Neural cell (in vitro differentiated cells): Measurements from ENCODE around the gene ADGRB2. TPM values are rescaled to one million over a fixed set of nuclear protein-coding genes. Genes with fewer than 3 reads are reported as not detected.

Source experiments
- H2AFZ ChIP-seq: fragments of 200-600, 300-800 bp; sonication (generic), shearing (Covaris generic); 2 replicates; pipeline ENCODE4 v1.6.0; 2014; ENCODE audit warnings: low read depth, mild to moderate bottlenecking, antibody characterized with exemption, low read length, moderate library complexity
- H3F3A ChIP-seq: fragments of 200-600 bp; shearing (Covaris generic); 2 replicates; pipeline ENCODE4 v1.6.1; 2016; ENCODE audit warnings: mild to moderate bottlenecking, moderate library complexity, mixed read lengths, antibody characterized with exemption, low read length; ENCODE audit not compliant: insufficient read depth, poor library complexity, severe bottlenecking
- H3K27ac ChIP-seq: fragments of 200-600, 300-800 bp; sonication (generic), shearing (Covaris generic); 2 replicates; pipeline ENCODE4 v1.5.1; 2014; ENCODE audit warnings: mild to moderate bottlenecking, low read length, moderate library complexity
- H3K27me3 ChIP-seq: fragments of 300-800, 200-600 bp; sonication (generic), shearing (Covaris generic); 2 replicates; pipeline ENCODE4 v1.6.0; 2014; ENCODE audit warnings: mild to moderate bottlenecking, low read depth, low read length, moderate library complexity; ENCODE audit not compliant: insufficient read depth
- H3K36me3 ChIP-seq: fragments of 300-800, 200-600 bp; sonication (generic), shearing (Covaris generic); 2 replicates; pipeline ENCODE4 v1.5.1; 2014; ENCODE audit warnings: mild to moderate bottlenecking, antibody characterized with exemption, low read length, moderate library complexity; ENCODE audit not compliant: insufficient read depth
- H3K4me2 ChIP-seq: fragments of 300-800, 200-600 bp; sonication (generic), shearing (Covaris generic); 2 replicates; pipeline ENCODE4 v1.6.0; 2014; ENCODE audit warnings: mild to moderate bottlenecking, low read length
- H3K4me3 ChIP-seq: fragments of 300-800, 200-600 bp; sonication (generic), shearing (Covaris generic); 2 replicates; pipeline ENCODE4 v1.5.1; 2014; ENCODE audit warnings: mild to moderate bottlenecking, low read length, moderate library complexity
- H3K79me2 ChIP-seq: fragments of 200-600 bp; shearing (Covaris generic); replicated peaks from 2 replicates; pipeline ENCODE4 v1.6.0; 2014; ENCODE audit warnings: mild to moderate bottlenecking, low read length, moderate library complexity; ENCODE audit not compliant: insufficient read depth
- H3K9ac ChIP-seq: fragments of 300-800, 200-600 bp; sonication (generic), shearing (Covaris generic); 2 replicates; pipeline ENCODE4 v1.6.1; 2016; ENCODE audit warnings: mild to moderate bottlenecking, low read length, mixed read lengths
- H3K9me2 ChIP-seq: fragments of 200-600 bp; shearing (Covaris generic); 2 replicates; pipeline ENCODE4 v1.6.1; 2016; ENCODE audit warnings: mild to moderate bottlenecking, low read length, mixed read lengths; ENCODE audit not compliant: insufficient read depth
- H3K9me3 ChIP-seq: fragments of 200-600, 300-800 bp; sonication (generic), shearing (Covaris generic); 2 replicates; pipeline ENCODE4 v1.6.1; 2016; ENCODE audit warnings: mild to moderate bottlenecking, mixed run types, low read length, moderate library complexity, mixed read lengths
- H4K20me1 ChIP-seq: fragments of 200-600 bp; shearing (Covaris generic); 2 replicates; pipeline ENCODE4 v1.6.1; 2016; ENCODE audit warnings: mild to moderate bottlenecking, mixed run types; ENCODE audit not compliant: insufficient read depth
- CTCF ChIP-seq: fragments of 450-650 bp; IDR thresholded peaks from 2 replicates; pipeline ENCODE4 v1.5.1; 2014; ENCODE audit warnings: antibody characterized with exemption, mild to moderate bottlenecking, moderate library complexity; ENCODE audit not compliant: poor library complexity, severe bottlenecking
- EP300 ChIP-seq: fragments of 450-650 bp; conservative IDR thresholded peaks from 2 replicates; pipeline ENCODE4 v1.6.1; 2014; ENCODE audit warnings: antibody characterized with exemption, mild to moderate bottlenecking, moderate library complexity; ENCODE audit not compliant: poor library complexity, severe bottlenecking
- EZH2 ChIP-seq: fragments of 200-600, 300-800 bp; shearing (Covaris generic), sonication (generic); IDR thresholded peaks from 2 replicates; pipeline ENCODE4 v1.6.1; 2014; ENCODE audit warnings: antibody characterized with exemption, low read length, borderline replicate concordance, mild to moderate bottlenecking; ENCODE audit not compliant: insufficient read depth, poor library complexity, severe bottlenecking
- MXI1 ChIP-seq: fragments of 450-650 bp; conservative IDR thresholded peaks from 2 replicates; pipeline ENCODE4 v1.6.1; 2014; ENCODE audit warnings: antibody characterized with exemption, mild to moderate bottlenecking; ENCODE audit not compliant: poor library complexity, severe bottlenecking
- POLR2AphosphoS5 ChIP-seq: IDR thresholded peaks from 2 replicates; pipeline ENCODE4 v1.6.1; 2012
- RAD21 ChIP-seq: fragments of 450-650 bp; conservative IDR thresholded peaks from 2 replicates; pipeline ENCODE4 v1.6.1; 2014; ENCODE audit warnings: antibody characterized with exemption, mild to moderate bottlenecking, moderate library complexity
- REST ChIP-seq: IDR thresholded peaks from 2 replicates; pipeline ENCODE4 v1.6.1; 2012; ENCODE audit warnings: borderline replicate concordance
- SMC3 ChIP-seq: fragments of 450-650 bp; conservative IDR thresholded peaks from 2 replicates; pipeline ENCODE4 v1.6.1; 2014; ENCODE audit warnings: antibody characterized with exemption, mild to moderate bottlenecking, moderate library complexity; ENCODE audit not compliant: poor library complexity
- TAF1 ChIP-seq: IDR thresholded peaks from 2 replicates; pipeline ENCODE4 v1.6.1; 2012; ENCODE audit warnings: low read depth
- polyA plus RNA-seq: library from polyadenylated mRNA; depleted of rRNA; stranded (reverse); fragments of >200 nt; gene quantifications from 2 replicates; pipeline ENCODE4 v1.2.3, GENCODE V29; 2014

Gene ADGRB2
- polyA plus RNA-seq, 1 donor from 2014 or later: 45.0 TPM

DNA sequence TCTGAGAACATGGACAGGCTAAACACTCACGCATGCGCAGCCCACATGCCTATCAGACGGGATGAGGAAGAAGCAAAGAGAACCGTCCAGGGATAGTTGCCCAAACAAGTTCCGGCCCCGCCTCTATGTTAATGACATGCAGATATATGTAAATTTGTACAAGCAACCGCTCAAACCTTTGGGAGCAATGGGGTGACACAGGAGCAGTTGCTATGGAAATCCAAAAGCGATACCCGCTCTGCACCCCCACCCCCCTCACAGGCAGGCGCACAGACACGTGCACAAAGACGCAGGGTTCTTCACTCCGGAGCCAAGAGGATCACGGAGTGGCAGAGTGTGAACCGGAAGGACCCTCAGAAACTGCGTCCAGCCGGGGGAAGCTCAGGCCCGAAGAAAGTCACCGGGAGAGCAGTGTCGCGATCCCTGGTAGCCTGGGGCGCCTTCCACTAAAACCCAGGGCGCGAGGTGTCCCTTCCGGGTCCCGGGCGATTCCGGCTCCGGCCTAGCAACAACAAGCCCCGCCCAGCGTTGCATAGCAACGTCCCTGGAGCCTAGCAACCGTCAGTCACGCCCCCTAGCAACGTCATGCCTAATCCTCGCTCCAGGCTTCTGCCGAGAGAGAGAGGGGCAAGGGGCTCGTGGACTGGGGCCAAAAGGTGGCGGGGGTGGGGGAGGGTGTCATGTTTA, 24.1 kb upstream of the ADGRB2 start:
- no peaks in the 10 kb centered on the region for H3K79me2 ChIP-seq
- TF ChIP-seq REST (no peak), TAF1 (no peak), EZH2 (no peak), MXI1 (peak; percentile 86), POLR2AphosphoS5 (no peak), RAD21 (no peak), EP300 (peak; percentile 22), SMC3 (peak; percentile 29), CTCF (no peak)
- no peaks in the 10 kb centered on the region for H3K9me2 ChIP-seq
- H3K9me3 ChIP-seq: no peaks in the 10 kb centered on the region
- H3K27ac ChIP-seq: peak overlapping the region; percentile 61
- H3K4me3 ChIP-seq: peak overlapping the region; percentile 72
- H3K9ac ChIP-seq: peak overlapping the region; percentile 70
- no peaks in the 10 kb centered on the region for H4K20me1 ChIP-seq
- peak overlapping the region; percentile 34 for H2AFZ ChIP-seq
- no peaks in the 10 kb centered on the region for H3K36me3 ChIP-seq
- H3K4me2 ChIP-seq: peak overlapping the region; percentile 76
- no peaks in the 10 kb centered on the region for H3K27me3 ChIP-seq
- H3F3A ChIP-seq: no peaks in the 10 kb centered on the region

DNA sequence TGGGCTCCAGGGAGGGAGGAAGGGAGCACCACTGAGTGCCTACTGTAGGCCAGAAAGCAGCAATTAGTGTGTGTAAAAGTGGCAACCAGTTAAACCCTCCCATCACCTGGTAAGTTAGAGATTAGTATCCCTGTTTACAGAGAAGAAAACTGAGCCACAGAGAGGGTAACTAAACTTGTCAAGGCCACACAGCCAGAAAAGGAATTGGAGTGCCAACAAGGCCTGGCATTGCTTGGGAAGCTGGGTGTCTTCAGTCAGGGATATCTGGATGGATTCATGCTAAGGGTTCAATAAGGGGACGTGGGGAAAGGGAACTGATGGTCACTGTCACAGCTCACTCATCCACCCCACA, 23.6 kb upstream of the ADGRB2 start:
- TF ChIP-seq POLR2AphosphoS5: no peak
- no peak for TF ChIP-seq SMC3
- no peak for TF ChIP-seq TAF1
- TF ChIP-seq CTCF: no peak
- no peak for TF ChIP-seq REST
- no peak for TF ChIP-seq EZH2
- no peak for TF ChIP-seq EP300
- TF ChIP-seq MXI1: no peak
- no peak for TF ChIP-seq RAD21
- H3K27ac ChIP-seq: no peak overlapping the region
- no peaks in the 10 kb centered on the region for H3K9me2 ChIP-seq
- H3K79me2 ChIP-seq: no peaks in the 10 kb centered on the region
- no peaks in the 10 kb centered on the region for H3K27me3 ChIP-seq
- peak overlapping the region; percentile 72 for H3K4me3 ChIP-seq
- H3K4me2 ChIP-seq: no peak overlapping the region
- H3K9me3 ChIP-seq: no peaks in the 10 kb centered on the region
- H4K20me1 ChIP-seq: no peaks in the 10 kb centered on the region
- no peak overlapping the region for H2AFZ ChIP-seq
- H3K9ac ChIP-seq: peak overlapping the region; percentile 70
- H3F3A ChIP-seq: no peaks in the 10 kb centered on the region
- H3K36me3 ChIP-seq: no peaks in the 10 kb centered on the region
